HG02870 (cell line): ENCODE results near the gene TPPP3.
"Not testable (repeated sequence)": the region's sequence is repeated elsewhere in the genome, so short reads cannot be mapped to it uniquely, and the experiment has no call there.

Experiments used
- ATAC-seq: cut with Tn5 transposase; IDR thresholded peaks from one replicate; pipeline ENCODE4 v1.9.1; 2021; ENCODE audit warnings: mild to moderate bottlenecking, moderate library complexity; ENCODE audit not compliant: unreplicated experiment

The TPPP3 gene

DNA sequence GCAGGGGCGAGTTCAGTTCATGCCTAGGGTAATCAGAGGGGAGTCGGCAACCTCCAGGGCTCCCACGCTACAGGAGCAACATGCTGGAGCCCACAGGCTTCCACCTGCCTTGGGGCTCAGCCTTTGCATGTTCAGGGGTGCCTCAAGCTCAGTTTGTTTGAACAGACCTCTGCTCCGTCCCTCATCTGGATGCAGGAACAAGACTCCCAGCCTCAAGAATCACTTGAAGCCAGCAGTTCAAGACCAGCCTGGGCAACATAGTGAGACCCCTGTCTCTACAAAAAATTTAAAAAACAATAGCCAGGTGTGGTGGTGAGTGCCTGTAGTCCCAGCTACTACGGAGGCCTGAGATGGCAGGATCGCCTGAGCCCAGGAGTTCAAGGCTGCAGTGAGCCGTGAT is 32.7 kb upstream of the TPPP3 start:
- no peak for ATAC-seq

DNA sequence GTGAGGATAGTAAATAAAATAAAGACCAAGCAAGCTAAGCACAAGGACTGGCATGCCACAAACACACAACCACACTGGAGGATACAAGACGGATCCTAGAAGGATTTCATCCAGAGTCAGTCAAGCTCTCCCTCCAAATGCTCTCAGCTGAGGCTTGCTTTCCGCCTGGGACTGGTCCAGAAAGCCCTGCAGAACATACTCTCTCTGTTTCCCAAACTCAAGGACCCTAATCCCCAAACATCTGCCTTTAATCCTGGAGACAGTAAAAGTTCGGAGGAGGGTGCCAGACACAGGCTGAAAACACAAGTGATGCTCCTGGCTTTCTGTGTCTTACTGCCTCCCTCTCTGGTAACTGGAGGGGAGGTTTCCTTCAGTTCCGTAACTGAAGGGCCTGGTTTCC is 32.3 kb upstream of the TPPP3 start:
- ATAC-seq = no peak

DNA sequence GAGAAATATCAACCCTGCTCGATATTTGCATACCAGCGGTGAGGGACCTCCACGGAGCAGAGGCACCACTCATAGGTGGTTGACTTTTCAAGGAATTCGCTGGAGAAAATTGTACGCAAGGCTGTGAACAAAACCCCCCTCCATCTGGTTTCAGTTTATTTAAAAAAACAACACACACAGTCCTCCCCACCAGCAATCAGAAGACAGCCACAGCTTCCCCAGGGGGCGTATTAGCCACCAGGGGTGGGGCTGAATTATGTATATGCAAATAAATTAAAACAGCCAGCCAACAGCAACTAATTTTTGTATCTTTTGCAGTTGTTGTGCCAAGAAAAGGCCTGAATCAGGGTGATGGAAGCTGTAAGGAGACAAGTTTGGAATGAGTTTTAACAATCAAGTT is 31.8 kb upstream of the TPPP3 start:
- ATAC-seq = no peak

DNA sequence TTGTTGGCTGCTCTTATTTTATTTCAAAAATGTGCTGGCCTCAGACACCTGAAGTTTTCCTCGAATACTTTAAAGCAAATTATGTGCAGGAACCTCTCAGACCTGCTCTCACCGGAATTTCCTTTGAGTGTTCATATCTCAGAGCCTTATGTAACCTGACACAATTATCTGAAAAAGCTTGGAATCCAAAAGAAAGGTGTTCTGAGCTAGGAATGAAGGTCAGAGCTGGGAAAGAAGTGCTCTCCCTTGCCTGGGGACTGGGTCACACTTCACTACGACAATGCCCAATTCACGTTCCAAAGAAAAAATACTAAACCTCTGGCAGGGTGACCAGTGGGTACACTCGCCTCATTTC is 30.9 kb upstream of the TPPP3 start:
- no peak for ATAC-seq

DNA sequence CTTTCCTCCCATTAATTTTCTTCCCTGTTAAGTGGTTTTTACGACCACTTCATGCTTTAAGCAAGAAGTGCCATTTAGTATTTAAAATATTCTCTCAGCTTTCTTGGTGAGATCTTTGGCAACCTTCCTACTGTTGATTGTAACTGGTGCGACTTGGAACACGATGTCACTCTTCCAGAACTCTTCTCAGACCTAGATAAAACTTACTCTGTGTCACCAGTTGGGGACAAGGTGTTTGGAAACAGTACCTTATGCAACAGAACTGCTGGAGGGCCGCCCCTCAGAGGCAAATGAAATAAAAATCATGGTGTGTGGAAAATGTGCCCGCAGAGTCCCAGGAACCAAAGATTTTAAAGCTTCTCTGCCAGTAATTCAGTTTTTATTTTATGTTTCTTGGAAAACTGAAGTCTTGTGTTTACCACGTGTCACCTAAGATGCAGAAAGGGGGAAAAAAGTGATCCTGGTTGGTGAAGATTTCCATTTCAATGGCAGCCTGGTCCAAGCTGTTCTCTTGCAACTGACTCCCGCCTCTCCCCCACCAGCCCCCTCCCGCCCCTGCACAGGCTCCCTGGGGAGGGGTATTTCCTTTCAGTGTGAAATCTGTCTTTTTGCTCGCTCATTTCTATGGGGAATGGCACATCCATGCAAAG is 30.4 kb upstream of the TPPP3 start:
- no peak for ATAC-seq

DNA sequence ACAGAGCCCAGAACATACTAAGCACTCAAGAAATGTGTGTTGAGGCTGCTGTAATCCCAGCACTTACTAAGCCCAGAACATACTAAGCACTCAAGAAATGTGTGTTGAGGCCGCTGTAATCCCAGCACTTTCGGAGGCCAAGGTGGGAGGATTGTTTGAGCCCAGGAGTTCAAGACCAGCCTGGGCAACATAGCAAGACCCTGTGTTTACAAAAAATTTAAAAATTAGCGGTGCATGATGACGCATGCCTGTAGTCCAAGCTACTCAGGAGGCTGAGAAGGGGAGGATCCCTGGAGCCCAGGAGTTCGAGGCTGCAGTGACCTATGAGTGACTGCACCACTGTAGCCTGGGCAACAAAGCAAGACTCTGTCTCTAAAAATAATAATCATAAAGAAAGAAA is 29.7 kb upstream of the TPPP3 start:
- no peak for ATAC-seq

DNA sequence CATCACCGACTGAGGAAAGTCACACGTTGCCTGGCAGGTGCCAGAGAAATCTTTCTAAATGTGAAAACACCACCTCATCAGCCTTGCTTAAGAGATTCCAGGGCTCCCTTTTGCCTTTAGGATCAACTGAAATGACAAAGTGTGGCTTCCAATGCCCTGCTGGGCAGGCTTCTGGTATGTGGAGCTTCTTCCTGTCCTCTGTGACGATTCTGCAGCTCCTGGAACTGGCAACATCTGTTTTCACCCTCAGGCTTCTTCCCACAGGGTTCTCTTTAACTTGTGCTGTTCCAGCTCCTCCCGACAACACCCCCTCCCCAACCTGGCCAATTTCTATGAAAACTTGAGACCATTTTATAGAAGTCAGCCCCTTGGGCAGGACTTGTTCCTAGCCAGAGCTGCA is 27.7 kb upstream of the TPPP3 start:
- no peak for ATAC-seq

DNA sequence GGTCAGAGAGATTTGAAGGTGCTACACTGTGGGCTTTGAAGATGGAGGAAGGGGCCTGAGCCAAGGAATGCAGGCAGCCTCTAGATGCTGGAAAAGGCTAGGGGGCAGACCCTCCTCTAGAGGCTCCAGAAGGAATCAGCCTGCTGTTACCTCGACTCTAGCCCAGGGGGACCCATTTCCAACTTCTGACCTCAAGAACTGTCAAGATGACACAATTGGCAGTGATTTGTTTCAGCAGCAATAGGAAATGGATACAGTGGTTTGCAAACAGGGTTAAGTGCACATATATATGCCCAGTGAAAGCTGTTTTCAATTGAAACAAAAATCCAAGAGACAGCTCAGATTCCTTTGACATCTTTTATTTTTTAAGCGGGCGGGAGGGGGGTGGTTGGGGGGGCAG is 26.6 kb upstream of the TPPP3 start:
- ATAC-seq = no peak

DNA sequence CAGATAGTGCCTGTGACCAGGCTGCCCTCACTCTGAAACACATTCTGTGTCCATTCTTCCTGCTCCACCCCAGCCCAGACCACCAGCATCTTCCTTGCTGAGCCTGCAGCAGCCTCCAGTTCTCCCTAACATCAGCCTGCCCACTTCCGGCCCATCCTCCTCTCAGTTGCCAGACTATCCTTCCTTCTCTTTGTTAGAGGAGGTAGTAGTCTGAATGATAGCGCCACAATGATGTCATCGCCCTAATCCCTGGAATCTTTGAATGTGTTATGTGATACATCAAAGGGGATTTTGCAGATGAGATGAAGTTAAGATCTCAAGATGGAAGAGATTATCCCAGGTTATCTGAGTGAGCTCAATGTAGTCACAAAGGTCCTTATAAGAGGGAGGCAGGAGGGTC is 26.2 kb upstream of the TPPP3 start:
- ATAC-seq = no peak

DNA sequence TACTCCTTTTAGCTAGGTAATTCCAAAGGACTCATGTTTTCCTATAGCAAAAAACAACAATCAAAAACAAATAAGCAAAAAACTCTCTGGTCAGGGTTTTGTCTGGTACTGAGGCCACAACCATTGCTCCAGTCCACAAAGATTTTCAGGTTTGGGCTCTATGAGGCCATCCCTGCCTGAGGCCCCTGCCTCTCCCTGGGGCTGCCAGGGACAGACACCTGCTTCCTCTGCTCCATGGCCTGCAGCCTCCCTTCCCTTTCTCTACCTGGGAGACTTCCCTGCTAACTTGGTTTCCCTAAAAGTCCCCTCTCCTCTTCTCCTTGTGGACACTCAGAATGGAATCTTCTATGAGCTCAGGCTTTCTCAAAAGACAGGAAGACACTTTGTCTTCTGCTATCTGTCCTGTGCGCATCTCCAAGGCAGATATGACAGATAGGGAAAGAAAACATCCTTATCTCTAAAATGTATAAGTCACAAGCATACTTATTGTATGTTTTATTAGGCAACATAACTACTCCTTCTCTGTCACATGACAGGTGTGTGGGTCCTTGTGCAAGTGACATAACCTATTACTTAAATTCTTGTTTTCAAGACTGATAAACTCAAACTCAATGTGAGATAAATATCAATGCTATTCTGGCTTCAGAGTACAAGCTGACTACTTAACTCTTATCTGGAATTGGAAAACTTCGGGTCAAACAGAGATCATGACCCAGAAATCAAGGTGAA is 24.2 kb upstream of the TPPP3 start:
- no peak for ATAC-seq

DNA sequence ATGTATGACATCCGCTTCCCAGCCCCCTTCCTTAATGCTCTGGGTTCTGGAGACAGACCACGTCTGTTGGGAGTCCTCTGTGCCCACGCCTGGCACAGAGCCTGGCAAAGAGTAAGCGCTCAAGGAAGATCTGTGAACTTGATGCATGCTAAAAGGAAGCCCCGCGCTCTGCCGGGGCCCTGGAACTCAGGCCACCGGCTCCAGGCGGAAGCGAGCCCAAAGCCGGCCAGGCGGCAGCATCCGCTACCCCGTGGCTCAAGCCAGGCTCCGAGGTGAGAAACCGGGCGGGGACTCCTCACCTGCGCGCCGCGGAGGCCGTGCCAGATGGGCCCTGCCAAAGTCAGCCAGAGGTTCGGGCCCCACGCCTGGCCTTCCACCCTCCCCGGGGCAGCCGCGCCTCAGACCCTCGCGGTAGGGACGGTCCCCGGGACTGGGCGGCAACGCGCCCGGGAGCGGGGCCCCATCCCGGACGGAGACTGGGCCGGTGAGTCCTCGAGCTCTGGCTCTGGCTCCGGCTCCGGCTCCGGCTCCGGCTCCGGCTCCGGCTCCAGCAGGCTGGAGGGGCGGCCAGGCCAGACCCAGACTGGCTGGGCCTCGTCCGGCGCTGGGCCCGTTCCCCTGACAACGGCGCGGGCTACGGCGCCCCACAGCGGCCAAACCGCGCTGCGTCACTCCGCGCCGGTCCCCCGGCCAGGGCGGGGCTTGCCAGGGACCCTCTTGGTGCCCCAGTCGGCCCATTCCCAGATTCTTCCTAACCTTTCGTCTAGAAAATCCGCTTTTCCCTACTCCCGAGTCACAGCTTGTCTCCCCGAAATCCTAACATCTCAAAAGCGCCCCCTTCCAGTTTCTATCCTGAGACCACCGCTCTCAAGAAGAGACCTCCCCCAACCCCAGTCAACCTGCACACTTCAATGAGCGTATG is 22.8 kb upstream of the TPPP3 start, which contains the start of gene ZDHHC1:
TSS of gene ZDHHC1 (minus strand) at position 606 of the 922 bp plus-strand sequence. CDS start 8,702 bp downstream, outside the sequence.
- ATAC-seq = peak; percentile 62

DNA sequence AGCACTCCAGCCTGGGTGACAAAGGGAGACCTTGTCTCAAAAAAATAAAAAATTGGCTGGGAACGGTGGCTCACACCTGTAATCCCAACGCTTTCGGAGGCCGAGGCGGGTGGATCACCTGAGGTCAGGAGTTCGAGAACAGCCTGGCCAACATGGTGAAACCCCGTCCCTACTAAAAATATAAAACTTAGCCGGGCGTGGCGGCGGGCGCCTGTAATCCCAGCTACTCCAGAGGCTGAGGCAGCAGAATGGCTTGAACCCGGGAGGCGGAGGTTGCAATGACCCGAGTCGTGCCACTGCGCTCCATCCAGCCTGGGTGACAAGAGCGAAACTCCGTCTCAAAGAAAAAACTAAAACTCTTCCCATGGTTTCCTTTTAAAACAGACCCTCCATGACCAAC is 22.1 kb upstream of the TPPP3 start:
- ATAC-seq = not testable (repeated sequence)

DNA sequence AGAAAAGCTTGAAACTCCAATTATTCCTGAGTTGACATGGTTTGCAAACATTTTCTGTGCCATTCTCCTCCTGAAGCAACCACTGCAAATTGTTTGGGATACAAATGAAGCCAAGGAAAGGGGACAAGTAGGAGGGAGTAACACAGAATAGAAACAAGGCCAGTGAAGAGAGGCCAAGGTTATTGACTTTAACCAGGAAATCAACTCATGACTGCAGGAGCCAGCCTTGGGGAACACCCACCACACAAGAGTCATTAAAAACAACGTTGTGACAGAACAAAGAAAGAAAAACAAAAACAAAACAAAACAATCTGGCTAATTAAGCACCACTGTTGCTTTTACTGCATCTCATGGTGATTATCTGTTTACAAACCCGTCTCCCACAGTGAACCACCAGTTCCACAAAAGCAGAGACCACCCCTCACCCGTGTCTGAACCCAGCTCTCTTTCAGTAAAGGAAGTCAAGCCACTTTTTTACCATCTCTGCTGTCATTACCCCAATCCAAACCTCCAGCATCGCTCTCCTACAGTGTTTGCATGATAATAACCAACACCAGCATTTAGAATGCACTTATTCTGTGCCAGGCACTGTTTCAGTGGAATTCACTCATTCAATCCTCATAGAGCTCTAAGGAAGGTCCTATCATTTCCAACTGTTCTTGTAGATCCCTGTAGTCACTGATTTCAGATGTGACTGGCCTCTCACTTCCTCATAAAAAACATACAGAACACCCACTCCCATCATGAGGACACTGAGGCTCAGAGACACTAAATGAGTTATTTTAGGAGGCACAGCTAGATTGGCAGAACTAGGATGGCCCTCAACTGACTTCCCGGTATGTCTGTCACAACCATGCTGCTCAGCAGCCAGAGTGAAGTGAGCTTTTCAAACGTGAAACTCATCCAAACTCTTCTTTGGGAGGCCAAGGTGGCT is 20.9 kb upstream of the TPPP3 start:
- ATAC-seq = no peak

DNA sequence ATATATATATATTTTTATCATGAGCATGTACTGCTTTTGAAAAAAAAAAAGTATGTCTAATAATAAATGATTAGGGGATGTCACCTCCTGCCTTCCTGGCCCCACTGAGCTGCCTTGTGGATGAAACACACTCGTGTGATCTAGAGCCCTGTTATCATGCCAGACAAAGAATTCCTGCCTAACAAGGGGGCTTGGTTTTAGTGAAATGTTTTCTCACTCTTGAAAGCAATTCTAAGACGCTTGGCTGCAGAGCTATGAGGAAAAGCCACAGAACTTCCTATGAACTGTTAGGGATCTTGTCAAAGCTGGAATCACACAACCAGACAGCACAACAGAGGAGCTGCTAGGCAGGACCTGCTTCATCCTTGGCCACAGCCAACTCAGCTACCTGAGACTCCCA is 19.0 kb upstream of the TPPP3 start:
- no peak for ATAC-seq

DNA sequence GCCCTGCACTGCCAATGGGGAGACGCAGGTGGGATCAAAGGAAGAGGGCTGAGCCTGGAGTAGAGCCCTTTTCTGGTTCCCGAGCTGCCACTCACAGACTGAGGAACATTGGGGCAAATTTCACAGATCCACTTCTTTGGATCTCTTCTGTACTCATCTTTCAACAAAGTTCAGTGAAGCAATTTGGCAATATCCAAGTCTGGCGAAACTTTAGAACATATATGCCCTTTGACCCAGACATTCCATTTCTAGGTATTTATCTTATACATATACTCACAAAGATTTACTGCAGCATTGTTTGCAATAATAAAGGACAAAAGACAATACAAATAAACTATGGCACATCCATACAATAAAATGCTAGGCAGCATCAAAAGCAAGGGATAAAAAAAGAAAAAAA is 18.0 kb upstream of the TPPP3 start:
- no peak for ATAC-seq

DNA sequence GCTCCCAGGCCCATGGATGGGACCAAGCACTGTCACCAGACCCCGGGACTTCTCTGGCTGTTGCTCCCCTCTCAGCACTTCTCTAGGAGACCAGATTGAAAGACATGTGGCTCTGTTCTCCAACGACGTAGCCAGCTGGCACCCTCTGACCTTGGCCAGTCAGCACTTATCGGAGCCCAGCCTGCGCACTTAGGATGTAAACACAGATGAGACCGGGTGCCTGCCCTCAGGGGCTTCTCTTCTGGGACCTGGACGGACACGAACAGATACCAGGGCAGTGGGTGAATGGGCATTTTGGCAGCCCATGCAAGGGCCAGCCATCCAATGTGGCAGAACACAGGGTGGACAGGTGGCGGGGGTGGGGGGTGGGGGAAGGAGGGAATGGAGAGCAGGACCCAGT is 16.3 kb upstream of the TPPP3 start:
- no peak for ATAC-seq

DNA sequence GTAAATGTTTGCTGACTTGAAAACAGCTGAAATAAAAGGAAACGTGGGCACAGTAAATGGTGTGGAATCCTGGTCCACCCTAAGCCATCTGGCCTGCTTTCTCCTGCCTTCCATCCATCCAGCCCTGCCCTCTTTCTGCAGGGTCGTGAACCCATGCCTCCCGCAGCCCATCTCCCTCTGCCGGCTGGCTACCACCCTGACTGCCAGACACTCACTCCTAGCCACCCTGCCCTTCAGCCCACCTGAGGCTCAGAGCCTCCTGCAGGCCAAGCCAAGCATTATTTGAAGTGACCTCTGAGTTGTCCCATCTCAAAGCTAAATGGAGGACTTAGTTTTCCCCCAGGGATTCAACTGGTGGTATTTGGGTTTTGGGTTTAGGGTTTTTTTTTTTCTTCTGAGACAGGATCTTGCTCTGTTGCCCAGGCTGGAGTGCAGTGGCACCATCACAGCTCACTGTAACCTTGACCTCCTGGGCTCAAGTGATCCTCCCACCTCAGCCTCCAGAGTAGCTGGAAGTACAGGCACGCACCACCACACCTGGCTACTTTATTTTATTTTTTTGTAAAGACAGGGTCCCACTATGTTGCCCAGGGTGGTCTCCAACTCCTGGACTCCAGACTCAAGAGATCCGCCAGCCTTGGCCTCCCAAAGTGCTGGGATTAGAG is 14.6 kb upstream of the TPPP3 start:
- ATAC-seq = no peak

DNA sequence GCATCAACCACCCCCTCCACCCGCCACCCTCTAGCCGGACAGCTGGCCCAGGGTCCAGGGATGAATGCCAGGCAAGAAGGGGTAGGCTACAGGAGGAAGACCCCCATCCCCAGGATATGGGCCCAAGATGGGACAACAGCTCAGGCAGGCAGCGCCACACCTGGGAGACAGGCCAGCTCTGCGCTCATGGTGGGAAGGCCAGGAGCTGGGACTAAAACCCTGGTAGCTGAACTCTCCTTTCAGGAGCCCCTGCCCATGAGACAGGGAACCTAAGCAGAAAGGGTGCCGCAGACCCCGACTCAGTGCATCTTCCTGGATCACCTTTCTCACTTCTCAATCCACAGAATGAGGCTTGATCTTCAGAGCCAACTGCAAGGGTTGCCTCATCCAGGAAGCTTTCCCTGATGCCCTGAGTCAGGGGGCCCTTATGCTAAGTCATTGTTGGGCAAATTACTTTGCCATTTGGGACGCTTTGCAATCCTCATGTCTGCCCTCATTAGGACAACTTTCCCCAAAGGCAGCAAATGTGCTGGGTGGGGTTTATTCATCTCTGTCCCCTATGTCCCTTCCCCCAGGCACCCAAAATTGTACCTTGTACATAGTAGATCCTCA is 14.0 kb upstream of the TPPP3 start:
- ATAC-seq = no peak

DNA sequence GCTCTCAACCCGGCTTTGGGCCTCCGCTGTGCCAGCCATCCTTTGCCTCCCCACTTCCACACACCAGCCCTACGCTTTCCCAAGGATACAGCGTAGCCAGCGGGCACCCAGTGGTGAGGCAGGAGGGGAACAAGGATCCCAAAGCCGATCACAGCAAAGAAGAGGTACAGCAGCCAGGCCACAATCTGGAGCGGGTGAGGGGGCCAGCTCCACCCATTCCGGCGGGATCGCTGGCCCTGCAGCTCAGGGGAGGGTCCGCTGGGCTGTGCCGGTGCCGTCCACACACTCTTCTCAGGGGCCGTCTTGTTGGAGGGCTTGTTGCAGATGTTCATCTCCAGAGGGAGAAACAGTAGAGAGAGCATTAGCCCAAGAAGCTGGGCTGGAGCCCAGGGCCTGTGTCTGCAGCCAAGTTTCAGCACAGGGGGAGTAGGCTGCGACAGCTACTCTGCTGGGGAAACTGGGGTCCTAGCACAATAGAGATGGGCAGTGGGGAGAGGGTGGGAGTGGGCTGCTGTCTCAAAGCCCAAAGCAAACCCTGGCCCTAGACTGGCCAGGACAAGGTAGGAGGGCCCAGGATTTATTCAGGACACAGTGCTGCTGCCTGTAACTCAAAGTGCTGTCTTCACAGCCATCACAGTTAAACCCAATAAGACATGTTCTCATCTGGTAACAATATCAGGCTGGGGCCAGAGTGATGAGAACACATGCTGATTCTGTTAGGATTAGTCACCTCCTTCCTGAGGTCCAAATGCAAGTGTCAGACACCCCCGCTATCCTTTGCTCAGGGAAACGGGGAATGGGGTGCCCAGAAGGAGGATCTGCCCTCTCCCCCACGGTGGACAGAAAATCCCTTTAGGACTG is 13.0 kb upstream of the TPPP3 start:
- no peak for ATAC-seq
